Ectodermal cell (in vitro differentiated cells): ENCODE data around the gene ADARB1.
A peak's percentile ranks its signal among the peaks of the same experiment; 100 is the strongest.

ENCODE experiments used
- H3K27ac ChIP-seq: 2 replicates; pipeline ENCODE4 v1.7.0; 2013; ENCODE audit warnings: mild to moderate bottlenecking, low read depth, low read length; ENCODE audit not compliant: insufficient read depth, poor library complexity, severe bottlenecking
- H3K27me3 ChIP-seq: 2 replicates; pipeline ENCODE4 v1.7.0; 2013; ENCODE audit warnings: mild to moderate bottlenecking, low read length; ENCODE audit not compliant: insufficient read depth, control insufficient read depth, poor library complexity, severe bottlenecking
- H3K36me3 ChIP-seq: one replicate; pipeline ENCODE4 v1.7.0; 2013; ENCODE audit warnings: low read length; ENCODE audit not compliant: control insufficient read depth, insufficient read depth
- H3K4me1 ChIP-seq: one replicate; pipeline ENCODE4 v1.7.0; 2013; ENCODE audit warnings: low read length; ENCODE audit not compliant: control insufficient read depth, insufficient read depth
- H3K4me3 ChIP-seq: 2 replicates; pipeline ENCODE4 v1.7.0; 2013; ENCODE audit warnings: low read depth, low read length, control low read depth; ENCODE audit not compliant: insufficient read depth
- H3K9me3 ChIP-seq: 2 replicates; pipeline ENCODE4 v1.7.0; 2013; ENCODE audit warnings: mild to moderate bottlenecking, low read length, moderate library complexity; ENCODE audit not compliant: control insufficient read depth
- WGBS, 2 experiments: methylation state at CpG; one replicate each; pipeline ENCODE4 v1.1.7; 2013; ENCODE audit warnings: missing lambda C conversion rate in 2 of 2; 5-methylcytosine and 5-hydroxymethylcytosine counted together

ADARB1 gene

DNA sequence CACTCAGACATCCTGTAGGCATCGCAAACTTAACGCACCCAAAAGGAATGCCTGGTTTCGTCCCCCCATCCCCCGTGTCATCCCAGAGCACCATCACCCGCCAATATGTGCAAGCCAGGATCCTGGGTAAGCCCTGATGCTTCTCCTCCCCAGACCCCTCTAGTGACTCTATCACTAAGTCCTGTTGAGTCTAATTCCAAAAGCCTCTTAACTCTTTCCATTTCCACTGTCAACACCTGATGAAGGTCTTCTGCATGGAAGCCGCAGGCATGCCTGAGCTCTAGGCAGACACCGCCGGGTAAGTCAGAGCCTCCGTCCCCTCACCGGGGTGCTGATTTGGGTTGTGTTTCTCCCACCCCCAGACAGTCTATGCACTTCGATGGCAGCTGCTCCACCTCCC, 5.3 kb upstream of the ADARB1 start:
- Histone ChIP-seq H3K27me3 (no peaks in the 10 kb centered on the region), H3K4me3 (no peak overlapping the region), H3K4me1 (peaks cover 7% of the 10 kb centered on the region), H3K9me3 (no peaks in the 10 kb centered on the region), H3K36me3 (no peaks in the 10 kb centered on the region), H3K27ac (no peak overlapping the region)
- WGBS, 2 experiments = 93 to 95% methylated on average over 11 of the region's 11 CpGs

DNA sequence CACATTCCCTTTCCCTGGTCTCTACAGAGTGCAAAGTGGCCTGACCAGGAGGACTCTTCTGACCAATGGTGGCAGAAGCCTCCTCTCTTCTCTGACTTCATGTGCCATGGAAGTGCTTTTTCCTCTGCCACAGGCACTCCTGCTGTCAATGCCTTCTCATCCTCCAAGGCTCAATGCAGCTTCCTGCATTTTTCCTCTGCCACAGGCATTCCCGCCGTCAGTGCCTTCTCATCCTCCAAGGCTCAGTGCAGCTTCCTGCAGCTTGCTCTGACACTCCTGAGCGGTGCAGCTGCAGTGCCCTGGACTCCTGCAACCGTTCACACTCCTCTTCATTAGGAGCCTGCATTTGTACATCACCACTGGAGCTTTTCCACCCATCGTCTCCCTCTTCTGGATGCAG, 4.7 kb upstream of the ADARB1 start:
- no peak overlapping the region for H3K27ac ChIP-seq
- peaks cover 7% of the 10 kb centered on the region for H3K4me1 ChIP-seq
- H3K36me3 ChIP-seq = no peaks in the 10 kb centered on the region
- no peak overlapping the region for H3K4me3 ChIP-seq
- H3K27me3 ChIP-seq = peaks cover under 1% of the 10 kb centered on the region
- H3K9me3 ChIP-seq = no peaks in the 10 kb centered on the region
- 83 to 88% methylated on average over 5 of the region's 5 CpGs for WGBS, 2 experiments

DNA sequence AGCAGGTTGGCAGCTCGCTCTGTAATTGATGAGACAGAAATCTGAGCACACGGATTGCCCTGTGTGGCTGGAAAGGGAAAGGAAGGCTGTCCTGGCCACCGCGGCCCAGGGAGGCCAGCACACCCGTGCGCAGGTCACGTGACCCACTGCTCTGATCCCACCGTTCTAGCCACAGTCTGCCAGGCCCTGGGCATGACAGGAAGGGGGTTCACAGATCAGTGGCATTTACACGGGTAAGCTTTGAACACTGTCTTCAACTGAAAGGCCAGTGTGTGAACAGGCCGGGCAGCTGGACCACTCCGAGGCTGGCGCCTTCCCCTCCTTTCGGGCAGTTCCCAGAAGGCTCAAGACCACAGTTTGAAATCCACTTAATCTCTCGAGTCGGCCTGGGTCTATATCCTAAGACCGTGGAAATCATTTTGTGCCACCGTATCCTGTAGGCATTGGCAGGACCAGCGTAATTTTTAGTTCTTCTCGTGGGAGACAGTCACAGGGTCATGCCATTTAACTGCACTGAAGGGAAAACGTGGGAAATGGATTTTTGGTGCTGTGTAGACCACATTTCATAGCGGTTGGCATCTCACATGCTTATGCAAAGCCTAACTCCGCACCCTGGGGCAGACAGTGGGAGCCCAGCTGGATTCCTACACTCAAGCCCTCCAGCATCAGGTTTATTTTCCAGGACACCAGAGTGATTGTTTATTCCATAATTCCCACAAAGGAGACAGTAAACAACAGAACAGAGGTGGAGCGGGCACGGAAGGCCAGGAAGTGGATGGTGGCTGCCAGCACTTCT, 3.1 kb upstream of the ADARB1 start:
- 88 to 90% methylated on average over 24 of the region's 24 CpGs for WGBS, 2 experiments
- Histone ChIP-seq H3K9me3 (no peaks in the 10 kb centered on the region), H3K27me3 (peaks cover 16% of the 10 kb centered on the region), H3K4me3 (no peak overlapping the region), H3K27ac (no peak overlapping the region), H3K36me3 (no peaks in the 10 kb centered on the region), H3K4me1 (peaks cover 9% of the 10 kb centered on the region)

DNA sequence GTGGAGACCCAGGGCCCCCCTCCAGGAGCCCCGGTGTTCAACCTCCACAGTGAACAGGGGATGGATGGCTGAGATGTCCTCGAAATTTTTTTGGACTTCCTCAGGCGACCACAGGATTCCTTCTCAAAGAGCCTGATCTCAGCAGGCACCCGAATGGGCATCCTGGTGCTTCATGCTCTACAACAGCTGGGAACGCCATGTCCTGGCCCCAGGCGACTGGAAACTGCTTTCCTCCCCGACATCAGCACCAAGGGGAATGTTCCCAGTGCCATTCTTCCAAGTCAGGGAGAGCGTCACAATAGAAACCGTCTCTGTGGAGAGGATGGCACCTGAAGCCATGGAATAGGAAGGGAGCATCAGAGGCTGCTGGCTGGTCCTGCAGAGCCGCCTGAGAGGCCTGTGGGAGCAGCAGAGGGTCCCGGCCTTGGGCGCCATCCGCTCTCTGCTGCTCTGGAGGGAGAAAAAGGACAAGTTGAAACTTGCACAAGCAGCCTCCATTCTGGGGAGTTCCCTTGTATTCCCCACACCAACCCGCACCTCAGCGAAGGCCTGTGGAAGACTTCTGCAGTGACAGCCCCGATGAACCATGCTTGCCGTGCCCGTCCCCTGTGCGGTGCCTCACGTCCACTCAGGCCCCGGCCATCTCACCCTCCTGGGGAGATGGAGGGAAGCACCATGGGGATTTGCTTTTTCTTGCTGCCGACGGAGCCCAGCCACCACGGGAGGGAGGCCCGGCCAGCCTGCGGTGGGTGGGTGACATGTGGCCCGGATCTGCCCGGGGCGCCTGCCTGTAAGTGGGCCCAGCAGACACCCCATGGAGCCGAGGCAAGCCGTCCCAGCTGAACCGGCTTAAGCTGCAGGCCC, 2.3 kb upstream of the ADARB1 start:
- H3K27me3 ChIP-seq = peaks cover 21% of the 10 kb centered on the region
- H3K4me1 ChIP-seq = peaks cover 11% of the 10 kb centered on the region
- H3K27ac ChIP-seq = no peak overlapping the region
- no peaks in the 10 kb centered on the region for H3K36me3 ChIP-seq
- no peak overlapping the region for H3K4me3 ChIP-seq
- 91 to 92% methylated on average over 32 of the region's 32 CpGs for WGBS, 2 experiments
- no peaks in the 10 kb centered on the region for H3K9me3 ChIP-seq

DNA sequence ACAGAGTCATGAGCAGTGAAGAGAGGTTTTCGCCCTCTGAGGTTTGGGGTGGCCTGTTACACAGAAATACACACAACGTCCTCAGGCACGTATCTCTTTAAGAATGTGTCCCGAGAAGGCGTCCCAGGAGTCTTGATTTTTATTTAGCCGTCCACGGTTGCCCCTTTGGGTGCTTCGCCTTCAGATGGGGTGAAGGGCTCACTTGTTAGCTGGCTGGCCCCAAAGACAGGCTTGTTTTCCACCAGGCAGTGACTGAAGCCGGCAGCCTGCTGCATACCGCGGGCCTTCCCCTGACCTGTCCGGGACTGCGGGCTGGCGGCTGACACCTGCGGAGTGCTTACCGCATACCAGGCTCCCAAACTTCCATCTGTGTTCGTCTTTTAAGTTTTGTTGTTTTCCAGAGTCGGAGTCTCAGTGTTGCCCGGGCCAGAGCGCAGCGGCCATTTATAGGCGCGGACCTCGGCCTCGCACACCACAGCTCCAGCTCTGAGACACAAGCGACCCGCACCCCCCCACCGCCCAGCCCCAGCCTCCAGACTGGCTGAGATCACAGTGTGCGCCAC, 1.6 kb upstream of the ADARB1 start:
- H3K27ac ChIP-seq = no peak overlapping the region
- WGBS, 2 experiments = 90 to 91% methylated on average over 29 of the region's 29 CpGs
- no peak overlapping the region for H3K4me3 ChIP-seq
- H3K4me1 ChIP-seq = peaks cover 11% of the 10 kb centered on the region
- H3K27me3 ChIP-seq = peaks cover 21% of the 10 kb centered on the region
- no peaks in the 10 kb centered on the region for H3K9me3 ChIP-seq
- no peaks in the 10 kb centered on the region for H3K36me3 ChIP-seq

DNA sequence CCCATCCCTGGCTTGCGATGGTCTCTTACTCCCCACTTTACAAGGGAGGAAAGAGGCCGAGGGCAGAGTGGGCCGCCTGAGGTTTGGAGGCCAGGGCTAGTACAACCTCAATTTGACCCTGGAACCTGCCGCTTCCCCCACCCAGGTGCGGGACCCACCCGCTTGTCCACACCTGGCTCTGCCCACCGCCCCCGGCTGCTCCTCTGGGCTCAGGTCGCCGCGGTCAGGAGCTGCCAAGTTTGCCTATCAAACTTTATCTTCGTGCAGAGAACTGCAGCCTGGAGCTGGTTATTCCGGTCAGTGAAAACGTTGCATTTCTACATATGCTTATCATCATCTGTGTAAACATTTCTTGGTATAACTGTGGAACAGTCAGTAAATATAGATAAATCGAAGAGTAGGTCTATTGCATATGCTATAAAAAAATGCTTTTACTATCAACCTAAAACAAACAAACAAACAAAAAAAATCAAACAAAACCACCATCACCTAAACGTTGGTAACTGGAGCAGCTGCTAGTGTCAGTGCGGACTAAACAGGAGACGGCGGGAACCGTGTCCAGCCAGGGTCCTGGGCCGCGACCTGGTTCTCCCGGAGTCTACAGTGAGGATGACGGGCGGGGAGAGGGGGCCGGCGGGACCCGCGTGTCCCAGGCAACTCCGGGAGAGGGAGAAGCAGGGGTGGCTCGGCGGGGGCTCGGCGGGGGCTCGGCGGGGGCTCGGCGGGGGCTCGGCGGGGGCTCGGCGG, 906 bp upstream of the ADARB1 start:
- Histone ChIP-seq H3K9me3 (no peaks in the 10 kb centered on the region), H3K4me3 (peak overlapping the region; percentile 64), H3K27ac (no peak overlapping the region), H3K27me3 (peaks cover 21% of the 10 kb centered on the region), H3K36me3 (no peaks in the 10 kb centered on the region), H3K4me1 (peaks cover 11% of the 10 kb centered on the region)
- WGBS, 2 experiments = 29 to 32% methylated on average over 37 to 41 of the region's 42 CpGs

DNA sequence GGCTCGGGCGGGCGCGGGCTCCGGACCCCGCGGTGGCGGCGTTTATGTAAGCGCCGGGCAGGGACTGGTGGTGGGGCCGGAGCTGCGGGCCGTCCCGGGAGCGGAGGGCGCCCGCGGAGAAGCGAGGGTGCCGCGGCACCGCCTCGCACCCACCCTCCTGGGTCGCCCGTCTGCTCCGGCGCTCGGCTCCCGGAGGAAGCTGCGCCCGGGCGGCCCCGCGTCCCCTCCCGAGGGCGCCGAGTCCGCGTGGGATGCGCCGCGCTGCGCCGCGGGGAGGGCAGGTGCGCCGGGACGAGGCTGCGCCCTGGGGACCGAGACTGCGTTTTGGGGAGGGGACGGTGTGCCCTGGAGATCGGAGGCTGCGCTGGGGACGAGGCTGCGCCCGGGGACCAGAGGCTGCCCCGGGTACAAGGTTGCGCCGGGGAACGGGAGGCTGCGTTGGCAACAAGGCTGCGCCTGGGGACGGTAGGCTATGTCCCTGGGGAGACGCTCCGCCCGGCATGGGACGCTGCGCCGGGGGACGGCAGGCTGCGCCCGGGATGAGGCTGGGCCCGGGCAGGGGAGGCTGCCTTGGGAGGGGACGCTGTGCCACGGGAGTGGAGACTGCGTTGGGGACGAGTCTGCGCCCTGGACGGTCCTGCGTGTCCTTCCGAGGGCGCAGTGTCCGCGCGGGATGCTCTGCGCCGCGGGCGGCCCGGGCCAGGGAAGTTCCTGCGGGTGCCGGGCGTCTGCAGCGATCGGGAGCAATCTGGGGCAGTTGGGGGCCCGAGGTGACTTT, 627 bp downstream of the ADARB1 start:
- peak overlapping the region; percentile 46 for H3K4me3 ChIP-seq

DNA sequence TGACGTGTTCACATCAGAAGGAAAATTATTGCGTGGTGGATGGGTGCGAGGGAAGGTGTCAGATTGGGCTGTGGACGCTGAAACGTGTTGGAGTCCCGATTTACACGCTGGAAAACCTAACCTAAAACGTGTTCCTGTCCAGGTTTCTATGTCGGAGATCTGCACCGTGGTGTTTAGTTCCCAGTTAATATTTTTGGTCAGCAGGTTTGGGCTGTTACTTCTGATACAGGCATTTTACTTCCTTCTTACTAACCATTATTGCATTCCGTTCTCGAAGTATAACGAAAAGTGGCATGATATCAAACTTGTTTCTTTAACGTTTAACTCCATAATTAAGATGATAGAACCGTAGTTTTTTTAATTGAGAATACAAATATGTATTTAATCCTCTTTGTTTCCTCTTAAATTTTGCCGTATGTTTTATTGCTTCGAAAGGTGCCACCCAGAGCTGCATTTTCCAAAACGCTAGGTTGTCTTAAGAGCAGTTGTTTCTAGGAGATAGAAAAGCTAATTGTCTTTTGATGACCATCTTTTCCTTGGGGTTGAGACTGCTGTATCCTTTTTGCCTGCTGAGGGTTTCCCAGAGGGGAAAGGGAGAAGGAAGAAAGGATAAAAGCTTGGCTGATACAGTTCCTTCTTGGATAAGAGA, 1.3 kb downstream of the ADARB1 start:
- Histone ChIP-seq H3K9me3 (no peaks in the 10 kb centered on the region), H3K4me1 (peaks cover 11% of the 10 kb centered on the region), H3K4me3 (peak overlapping the region; percentile 46), H3K27me3 (peaks cover 21% of the 10 kb centered on the region), H3K27ac (no peak overlapping the region), H3K36me3 (no peaks in the 10 kb centered on the region)
- WGBS, 2 experiments = 41 to 45% methylated on average over 16 to 18 of the region's 18 CpGs

More for the DNA sequence above, 627 bp downstream of the ADARB1 start:
- Histone ChIP-seq H3K27me3 (peaks cover 21% of the 10 kb centered on the region), H3K9me3 (no peaks in the 10 kb centered on the region), H3K36me3 (no peaks in the 10 kb centered on the region), H3K27ac (no peak overlapping the region), H3K4me1 (peaks cover 11% of the 10 kb centered on the region)
- WGBS, 2 experiments = 2% methylated on average over 98 of the region's 98 CpGs

DNA sequence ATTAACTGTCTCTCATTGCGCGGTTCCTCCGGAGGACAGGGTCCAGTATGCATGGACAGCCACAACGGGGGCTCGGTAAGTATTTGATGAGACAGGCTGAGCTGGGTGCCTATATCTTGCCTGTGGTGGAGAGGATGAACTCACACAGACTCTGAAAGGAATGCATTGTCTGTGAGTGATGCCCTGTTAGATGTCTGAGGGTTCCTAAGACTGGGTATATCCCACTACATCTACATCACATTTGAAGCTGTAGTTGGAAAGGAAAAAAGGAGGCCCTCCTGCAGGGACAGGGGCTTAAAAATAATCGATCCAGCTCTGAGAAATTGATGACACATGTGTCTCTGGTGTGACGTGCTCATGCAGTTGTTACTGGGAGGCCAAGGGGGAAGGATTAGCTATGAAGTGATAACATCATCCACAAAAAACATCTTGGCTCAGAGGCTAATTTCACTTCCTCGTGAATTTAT, 1.9 kb downstream of the ADARB1 start:
- Histone ChIP-seq H3K4me3 (no peak overlapping the region), H3K36me3 (no peaks in the 10 kb centered on the region), H3K27me3 (peaks cover 21% of the 10 kb centered on the region), H3K4me1 (peaks cover 11% of the 10 kb centered on the region), H3K9me3 (no peaks in the 10 kb centered on the region), H3K27ac (no peak overlapping the region)
- 70 to 71% methylated on average over 7 of the region's 8 CpGs for WGBS, 2 experiments
